Activated naive CD4-positive, alpha-beta T cell treated with anti-CD3 and anti-CD28 coated beads, Interleukin-2, amount 50 U/mL, for 16 hours (primary cell): ENCODE data around the gene TRAPPC8.
"Not testable (repeated sequence)": the region's sequence is repeated elsewhere in the genome, so short reads cannot be mapped to it uniquely, and the experiment has no call there.

Experiments used
- DNase-seq: peaks from one replicate; pipeline ENCODE4 v3.0.0-alpha.2; 2020

Gene TRAPPC8

GRCh38 chr18:31860488-31860887, 82.4 kb downstream of the TRAPPC8 start:
- no peak for DNase-seq

GRCh38 chr18:31857526-31858106, 85.3 kb downstream of the TRAPPC8 start:
- DNase-seq: no peak

- no peak for DNase-seq
Observed at GRCh38 chr18:31850844-31851243, 92.1 kb downstream of the TRAPPC8 start.

GRCh38 chr18:31840499-31840898, 102.4 kb downstream of the TRAPPC8 start:
- DNase-seq: no peak

GRCh38 chr18:31837879-31838278, 105.0 kb downstream of the TRAPPC8 start:
- no peak for DNase-seq

GRCh38 chr18:31835528-31836133, 107.3 kb downstream of the TRAPPC8 start:
- no peak for DNase-seq

- no peak for DNase-seq
Observed at GRCh38 chr18:31831903-31832302, 111.0 kb downstream of the TRAPPC8 start.

- no peak for DNase-seq
Observed at GRCh38 chr18:31830686-31831085, 112.2 kb downstream of the TRAPPC8 start.

GRCh38 chr18:31828613-31829012, 114.3 kb downstream of the TRAPPC8 start:
- no peak for DNase-seq

GRCh38 chr18:31826673-31827325, 116.1 kb downstream of the TRAPPC8 start:
- not testable (repeated sequence) for DNase-seq

GRCh38 chr18:31825772-31826171, 117.2 kb downstream of the TRAPPC8 start:
- DNase-seq: no peak

GRCh38 chr18:31821545-31822171, 121.3 kb downstream of the TRAPPC8 start:
- DNase-seq: no peak

- no peak for DNase-seq
Observed at GRCh38 chr18:31819925-31820229, 123.1 kb downstream of the TRAPPC8 start.

- DNase-seq: no peak
Observed at GRCh38 chr18:31819106-31819924, 123.6 kb downstream of the TRAPPC8 start.

GRCh38 chr18:31814132-31814531, 128.8 kb downstream of the TRAPPC8 start:
- DNase-seq: no peak

GRCh38 chr18:31810336-31811130, 132.4 kb downstream of the TRAPPC8 start:
- not testable (repeated sequence) for DNase-seq

- not testable (repeated sequence) for DNase-seq
Observed at GRCh38 chr18:31809049-31809448, 133.9 kb downstream of the TRAPPC8 start.

- no peak for DNase-seq
Observed at GRCh38 chr18:31801078-31801477, 141.8 kb downstream of the TRAPPC8 start.

GRCh38 chr18:31799257-31799656, 143.7 kb downstream of the TRAPPC8 start:
- not testable (repeated sequence) for DNase-seq

- no peak for DNase-seq
Observed at GRCh38 chr18:31798399-31798798, 144.5 kb downstream of the TRAPPC8 start.

GRCh38 chr18:31795747-31796146, 147.2 kb downstream of the TRAPPC8 start:
- no peak for DNase-seq

- DNase-seq: no peak
Observed at GRCh38 chr18:31793531-31793930, 149.4 kb downstream of the TRAPPC8 start.

- no peak for DNase-seq
Observed at GRCh38 chr18:31792580-31792911, 150.4 kb downstream of the TRAPPC8 start.
